Testis (tissue), 3 donors: Measurements from ENCODE around the gene GAK. TPM values are rescaled to one million over a fixed set of nuclear protein-coding genes. Genes with fewer than 3 reads are reported as not detected.

Experiments
- DNase-seq: peaks from one replicate; pipeline ENCODE4 v3.0.0-alpha.2; 2019
- H3K27ac ChIP-seq, 2 donors: fragments of 200-600 bp; sonication (generic); one replicate each; pipeline ENCODE4 v1.5.1; 2019
- H3K27me3 ChIP-seq: fragments of 200-600 bp; sonication (generic); one replicate; pipeline ENCODE4 v1.5.1; 2019
- H3K36me3 ChIP-seq: fragments of 200-600 bp; sonication (generic); one replicate; pipeline ENCODE4 v1.5.1; 2017; ENCODE audit warnings: low read depth; ENCODE audit errors: missing control alignments
- H3K4me1 ChIP-seq: fragments of 200-600 bp; sonication (generic); one replicate; pipeline ENCODE4 v1.5.1; 2019
- H3K4me3 ChIP-seq, 2 donors: fragments of 200-600 bp; sonication (generic); one replicate each; pipeline ENCODE4 v1.5.1; 2017 to 2019
- H3K9me3 ChIP-seq: fragments of 200-600 bp; sonication (generic); one replicate; pipeline ENCODE4 v1.5.1; 2017
- CTCF ChIP-seq, 3 experiments: fragments of 450-650 bp in 2 of 3; fragments of 200-600 bp in 1 of 3; sonication (generic) in 1 of 3; IDR thresholded peaks; one replicate each; pipeline ENCODE4 v1.5.1; 2016 to 2019; ENCODE audit warnings: antibody characterized with exemption in 3 of 3, mild to moderate bottlenecking in 2 of 3, moderate library complexity in 1 of 3
- POLR2A ChIP-seq: fragments of 450-650 bp; IDR thresholded peaks from one replicate; pipeline ENCODE4 v1.6.1; 2017; ENCODE audit warnings: antibody characterized with exemption, mild to moderate bottlenecking, moderate library complexity
- WGBS, 2 donors: methylation state at CpG; one replicate each; pipeline ENCODE4 v1.1.5; 2018; 5-methylcytosine and 5-hydroxymethylcytosine counted together
- intact Hi-C: fragments of 100-400 bp; cut with DNase I; formaldehyde crosslinking; loops from one replicate; pipeline ENCODE4 v1.15.1; 2023; ENCODE audit warnings: low total_unique reads
- polyA plus RNA-seq: library from polyadenylated mRNA; stranded (reverse); fragments of 350-450 nt; fragmentation: Illumina TruSeq; extraction: RNeasy Lipid Tissue Mini Kit (QIAGEN cat#74804); gene quantifications from one replicate; pipeline ENCODE4 v1.2.3, GENCODE V29; 2014; ENCODE audit warnings: low read depth, low replicate concordance; ENCODE audit not compliant: insufficient read depth
- total RNA-seq, 2 donors: library from RNA; depleted of rRNA; stranded (reverse); fragments of >200 nt; gene quantifications; one replicate each; pipeline ENCODE4 v1.2.3, GENCODE V29; 2016

Gene GAK
- total and polyA plus RNA-seq, 3 donors from 2014 or later, result 130 to 229 (median 226) TPM

- no peak for DNase-seq
- Histone ChIP-seq H3K4me3 (no peak overlapping the region), H3K36me3 (no peaks in the 10 kb centered on the region), H3K9me3 (no peaks in the 10 kb centered on the region), H3K27ac (no peak overlapping the region), H3K27me3 (no peaks in the 10 kb centered on the region), H3K4me1 (no peaks in the 10 kb centered on the region)
- no peak for TF ChIP-seq CTCF (IDR thresholded peaks at IDR 0.05)
- no peak for TF ChIP-seq POLR2A
- intact Hi-C loops, result no loop called here
- 93% methylated on average over 48 of the region's 48 CpGs; no CpG with 5 or more reads in 1 of the 2 donors for WGBS, 2 donors
Observed at GRCh38 chr4:966266-967112, 34.4 kb upstream of the GAK start.

GRCh38 chr4:965766-966134 lies 33.6 kb upstream of the GAK start:
- Histone ChIP-seq H3K27me3 (no peaks in the 10 kb centered on the region), H3K4me1 (no peaks in the 10 kb centered on the region), H3K9me3 (no peaks in the 10 kb centered on the region), H3K27ac (no peak overlapping the region), H3K36me3 (no peaks in the 10 kb centered on the region), H3K4me3 (no peak overlapping the region)
- DNase-seq, result no peak
- TF ChIP-seq POLR2A, result no peak
- TF ChIP-seq CTCF (IDR thresholded peaks at IDR 0.05), result no peak
- intact Hi-C loops, result no loop called here
- WGBS, 2 donors, result 77 to 92% methylated on average over 4 to 21 of the region's 21 CpGs

GRCh38 chr4:965048-965765 lies 33.1 kb upstream of the GAK start:
- Histone ChIP-seq H3K27me3 (no peaks in the 10 kb centered on the region), H3K4me3 (no peak overlapping the region), H3K36me3 (no peaks in the 10 kb centered on the region), H3K27ac (no peak overlapping the region), H3K9me3 (no peaks in the 10 kb centered on the region), H3K4me1 (no peaks in the 10 kb centered on the region)
- intact Hi-C loops, result no loop called here
- no peak for DNase-seq
- WGBS, 2 donors, result 94 to 95% methylated on average over 13 to 22 of the region's 26 CpGs
- no peak for TF ChIP-seq CTCF (IDR thresholded peaks at IDR 0.05)
- no peak for TF ChIP-seq POLR2A

- Histone ChIP-seq H3K36me3 (no peaks in the 10 kb centered on the region), H3K9me3 (no peaks in the 10 kb centered on the region), H3K27ac (no peak overlapping the region), H3K4me3 (no peak overlapping the region), H3K27me3 (no peaks in the 10 kb centered on the region), H3K4me1 (no peaks in the 10 kb centered on the region)
- intact Hi-C loops, result no loop called here
- 75 to 92% methylated on average over 4 to 23 of the region's 23 CpGs for WGBS, 2 donors
- TF ChIP-seq POLR2A (no peak), CTCF (IDR thresholded peaks at IDR 0.05) (no peak)
- DNase-seq, result no peak
Observed at GRCh38 chr4:964346-965025, 32.4 kb upstream of the GAK start.
